Measurements from ENCODE around the gene G6PC3.

- TF ChIP-seq POLR2A (IDR thresholded peaks at IDR 0.05) (no peak), CTCF (IDR thresholded peaks at IDR 0.05) (no peak)
Measured at GRCh38 chr17:44083250-44083849, 12.8 kb downstream of the G6PC3 start.
